ENCODE measurements around the gene RETREG2. TPM values are rescaled to one million over a fixed set of nuclear protein-coding genes. Genes with fewer than 3 reads are reported as not detected.

RETREG2 gene
- total RNA-seq (2021; fragmentation: NEBNext Ultra II Directional; extraction: Animal tissue kit (Norgen Biotek cat#: 25700)), result 100 to 1,000 TPM in 1 of 6 experiments, 10 to 100 TPM in 5; 77.3 to 102 (median 85.5) TPM
- long read RNA-seq, partial matches to known transcripts, result 4 of 27 reads
- long read RNA-seq, other reads (novel, unspliced or antisense), result 23 of 27 reads

- Mint-ChIP-seq H3K27ac (peak within 1 kb of the TSS; percentile 95), H3K36me3 (ENCODE audit: low read depth) (peaks cover 27% of the 10 kb centered on the region), H3K27me3 (ENCODE audit: insufficient read depth) (peaks cover 2% of the 10 kb centered on the region), H3K4me3 (peak within 1 kb of the TSS; percentile 94), H3K9me3 (no peaks in the 10 kb centered on the region), H3K4me1 (ENCODE audit: low read depth) (peaks cover 38% of the 10 kb centered on the region)
- DNase-seq, result peak; percentile 71
- TF ChIP-seq, protein P1, sequence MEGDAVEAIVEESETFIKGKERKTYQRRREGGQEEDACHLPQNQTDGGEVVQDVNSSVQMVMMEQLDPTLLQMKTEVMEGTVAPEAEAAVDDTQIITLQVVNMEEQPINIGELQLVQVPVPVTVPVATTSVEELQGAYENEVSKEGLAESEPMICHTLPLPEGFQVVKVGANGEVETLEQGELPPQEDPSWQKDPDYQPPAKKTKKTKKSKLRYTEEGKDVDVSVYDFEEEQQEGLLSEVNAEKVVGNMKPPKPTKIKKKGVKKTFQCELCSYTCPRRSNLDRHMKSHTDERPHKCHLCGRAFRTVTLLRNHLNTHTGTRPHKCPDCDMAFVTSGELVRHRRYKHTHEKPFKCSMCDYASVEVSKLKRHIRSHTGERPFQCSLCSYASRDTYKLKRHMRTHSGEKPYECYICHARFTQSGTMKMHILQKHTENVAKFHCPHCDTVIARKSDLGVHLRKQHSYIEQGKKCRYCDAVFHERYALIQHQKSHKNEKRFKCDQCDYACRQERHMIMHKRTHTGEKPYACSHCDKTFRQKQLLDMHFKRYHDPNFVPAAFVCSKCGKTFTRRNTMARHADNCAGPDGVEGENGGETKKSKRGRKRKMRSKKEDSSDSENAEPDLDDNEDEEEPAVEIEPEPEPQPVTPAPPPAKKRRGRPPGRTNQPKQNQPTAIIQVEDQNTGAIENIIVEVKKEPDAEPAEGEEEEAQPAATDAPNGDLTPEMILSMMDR (IDR thresholded peaks at IDR 0.05), result peak; percentile 76
Measured at GRCh38 chr2:219177552-219178376, at the start of gene RETREG2. Gene RETREG2 (plus strand): TSS chr2:219178275. CDS start chr2:219178353, 78 bp downstream.

DNA sequence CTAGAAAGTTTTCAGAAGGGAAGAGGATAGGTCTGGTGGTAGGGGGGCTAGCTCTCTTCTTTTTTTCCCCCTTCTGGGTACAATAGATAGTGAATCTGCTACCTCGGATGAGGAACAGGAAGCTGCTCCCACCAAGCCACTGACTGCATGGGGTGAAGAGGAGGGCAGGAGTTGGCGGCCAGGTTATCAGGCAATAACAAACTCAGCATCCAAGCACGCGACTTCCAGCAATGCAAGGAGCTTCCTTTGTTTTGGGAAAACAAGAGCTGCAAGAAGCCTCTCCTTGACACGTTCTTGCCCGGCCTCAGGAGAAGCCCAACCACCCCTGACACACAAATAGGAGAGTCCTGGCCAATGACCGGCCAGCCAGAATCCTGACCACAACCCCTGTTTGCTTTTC is 49.7 kb upstream of the RETREG2 start:
- TF ChIP-seq, protein P1 (IDR thresholded peaks at IDR 0.05), result no peak
- Mint-ChIP-seq H3K27ac (no peak overlapping the region), H3K36me3 (ENCODE audit: low read depth) (no peaks in the 10 kb centered on the region), H3K4me3 (no peak overlapping the region), H3K9me3 (no peaks in the 10 kb centered on the region), H3K27me3 (ENCODE audit: insufficient read depth) (no peaks in the 10 kb centered on the region; the same call in none of the 2 replicates), H3K4me1 (ENCODE audit: low read depth) (peaks cover 31% of the 10 kb centered on the region)
- no peak for DNase-seq

- Mint-ChIP-seq H3K4me3 (no peak overlapping the region), H3K4me1 (ENCODE audit: low read depth) (peaks cover 21% of the 10 kb centered on the region), H3K9me3 (no peaks in the 10 kb centered on the region)
Measured at GRCh38 chr2:219129589-219129988, 48.5 kb upstream of the RETREG2 start.

GRCh38 chr2:219131327-219131726 is 46.7 kb upstream of the RETREG2 start:
- no peaks in the 10 kb centered on the region for H3K9me3 Mint-ChIP-seq
- no peaks in the 10 kb centered on the region; the same call in 1 of the 2 replicates for H3K27me3 Mint-ChIP-seq (ENCODE audit: insufficient read depth)
- H3K36me3 Mint-ChIP-seq (ENCODE audit: low read depth), result peaks cover 7% of the 10 kb centered on the region; the same call in 1 of the 2 replicates
- no peak overlapping the region for H3K4me3 Mint-ChIP-seq
- DNase-seq, result no peak
- TF ChIP-seq, protein P1 (IDR thresholded peaks at IDR 0.05), result no peak
- no peak overlapping the region for H3K27ac Mint-ChIP-seq
- H3K4me1 Mint-ChIP-seq (ENCODE audit: low read depth), result peaks cover 4% of the 10 kb centered on the region

More at GRCh38 chr2:219129589-219129988, 48.5 kb upstream of the RETREG2 start:
- H3K27me3 Mint-ChIP-seq (ENCODE audit: insufficient read depth), result no peaks in the 10 kb centered on the region; the same call in none of the 2 replicates
- TF ChIP-seq, protein P1 (IDR thresholded peaks at IDR 0.05), result no peak
- peaks cover 7% of the 10 kb centered on the region; the same call in 1 of the 2 replicates for H3K36me3 Mint-ChIP-seq (ENCODE audit: low read depth)
- DNase-seq, result no peak
- no peak overlapping the region for H3K27ac Mint-ChIP-seq

DNA sequence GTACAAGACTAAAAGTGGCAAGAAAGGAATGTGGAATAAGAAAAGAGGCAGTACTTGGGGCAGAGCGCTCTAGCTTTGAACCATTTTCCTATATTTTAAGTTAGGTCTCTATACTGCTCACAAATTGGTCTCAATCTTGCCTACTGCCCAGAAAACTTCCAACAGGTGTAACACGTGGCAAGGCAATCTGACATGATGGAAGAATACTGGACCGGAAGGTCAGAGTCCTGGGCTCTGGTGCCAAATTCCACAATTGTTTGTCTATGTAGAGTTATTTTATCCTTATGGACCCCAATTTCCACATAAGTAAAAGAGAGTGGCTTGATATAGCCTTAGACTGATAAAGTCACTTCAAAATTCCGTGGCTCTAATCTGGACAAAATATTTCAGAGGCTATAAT is 46.3 kb upstream of the RETREG2 start:
- no peak for DNase-seq
- Mint-ChIP-seq H3K4me3 (no peak overlapping the region), H3K36me3 (ENCODE audit: low read depth) (peaks cover 7% of the 10 kb centered on the region; the same call in 1 of the 2 replicates), H3K27ac (no peak overlapping the region), H3K9me3 (no peaks in the 10 kb centered on the region), H3K4me1 (ENCODE audit: low read depth) (no peaks in the 10 kb centered on the region), H3K27me3 (ENCODE audit: insufficient read depth) (no peaks in the 10 kb centered on the region; the same call in 1 of the 2 replicates)
- TF ChIP-seq, protein P1 (IDR thresholded peaks at IDR 0.05), result no peak
